Adrenal gland (tissue), 12 donors: Measurements from ENCODE around the gene PSMD14. TPM values are rescaled to one million over a fixed set of nuclear protein-coding genes. Genes with fewer than 3 reads are reported as not detected.

Experiments used
- DNase-seq, 7 donors: peaks; one replicate each; pipeline ENCODE4 v3.0.0-alpha.2; 2019 to 2020
- H3K27ac ChIP-seq, 5 donors: fragments of 200-600 bp; sonication (generic) in 4 of 5; 1 replicate in 3 of 5; 2 replicates in 2 of 5; pipeline versions ENCODE4 v1.5.1 to v1.8.0; 2016 to 2020; ENCODE audit warnings: mild to moderate bottlenecking in 1 of 5
- H3K27me3 ChIP-seq: fragments of 200-600 bp; 2 replicates; pipeline ENCODE4 v1.8.0; 2021
- H3K36me3 ChIP-seq, 2 donors: fragments of 200-600 bp; replicated peaks in 1 of 2; 1 replicate in 1 of 2; 2 replicates in 1 of 2; pipeline versions ENCODE4 v1.5.1 to v1.8.0; 2018 to 2022
- H3K4me1 ChIP-seq, 2 donors: fragments of 200-600 bp; replicated peaks in 1 of 2; 1 replicate in 1 of 2; 2 replicates in 1 of 2; pipeline versions ENCODE4 v1.5.1 to v1.8.0; 2018 to 2021
- H3K4me3 ChIP-seq, 4 donors: fragments of 200-600 bp; sonication (generic) in 3 of 4; one replicate each; pipeline ENCODE4 v1.5.1; 2016 to 2018
- H3K9me3 ChIP-seq, 3 donors: fragments of 200-600 bp; sonication (generic) in 1 of 3; replicated peaks in 1 of 3; 1 replicate in 2 of 3; 2 replicates in 1 of 3; pipeline versions ENCODE4 v1.5.1 to v1.8.0; 2016 to 2021
- POLR2A ChIP-seq, 2 donors: fragments of 450-650 bp; IDR thresholded peaks; one replicate each; pipeline ENCODE4 v1.6.1; 2017; ENCODE audit warnings: antibody characterized with exemption in 2 of 2, mild to moderate bottlenecking in 2 of 2, moderate library complexity in 1 of 2
- WGBS, 4 donors: extraction: QIAGEN DNeasy Blood & Tissue Kit in 2 of 4; methylation state at CpG; one replicate each; pipeline versions ENCODE4 v1.1.5 to v1.1.7; 2013 to 2017; 5-methylcytosine and 5-hydroxymethylcytosine counted together
- intact Hi-C, 2 donors: fragments of 100-400 bp; cut with DNase I; formaldehyde crosslinking; loops; one replicate each; pipeline versions ENCODE4 v1.14.1 to v1.15.0; 2022 to 2023
- polyA plus RNA-seq, 3 donors: library from polyadenylated mRNA; stranded (reverse); fragments of 200-250 nt in 2 of 3; fragments of 350-450 nt in 1 of 3; fragmentation: Illumina TruSeq in 1 of 3; extraction: RNeasy Lipid Tissue Mini Kit (QIAGEN cat#74804) in 1 of 3; gene quantifications; one replicate each; pipeline ENCODE4 v1.2.3, GENCODE V29; 2013 to 2014
- total RNA-seq, 9 donors: library from RNA; depleted of rRNA in 4 of 9; stranded (reverse); fragments of >200 nt in 4 of 9; fragments of 120-200 nt in 1 of 9; fragmentation: NEBNext Ultra II Directional in 1 of 9; extraction: Animal tissue kit (Norgen Biotek cat#: 25700) in 1 of 9; gene quantifications; one replicate each; pipeline versions ENCODE4 v1.1.0 to v1.2.4, GENCODE V29; 2013 to 2023
- TF ChIP-seq, protein P1 (sequence below), 6 experiments: fragments of 450-650 bp in 4 of 6; fragments of 200-600 bp in 2 of 6; sonication (generic) in 1 of 6; IDR thresholded peaks; 1 replicate in 5 of 6; 2 replicates in 1 of 6; pipeline versions ENCODE4 v1.5.1 to v1.8.0; 2016 to 2021; ENCODE audit warnings: antibody characterized with exemption in 6 of 6, mild to moderate bottlenecking in 2 of 6, moderate library complexity in 1 of 6
- donor health status: healthy with polysubstance abuse.
- donor health status: Bipolar disorder and iron deficiency.
- donor health status: DM: yes; HTN: yes; CAD: no.
- donor health status: DM: no; HTN: no; CAD: no.
- donor health status: DM: no; HTN: no; CAD: no.
- donor health status: DM: yes; HTN: yes; CAD: no.

Gene PSMD14
- total and polyA plus RNA-seq, 12 donors = 19.8 to 182 (median 50.2) TPM

DNA sequence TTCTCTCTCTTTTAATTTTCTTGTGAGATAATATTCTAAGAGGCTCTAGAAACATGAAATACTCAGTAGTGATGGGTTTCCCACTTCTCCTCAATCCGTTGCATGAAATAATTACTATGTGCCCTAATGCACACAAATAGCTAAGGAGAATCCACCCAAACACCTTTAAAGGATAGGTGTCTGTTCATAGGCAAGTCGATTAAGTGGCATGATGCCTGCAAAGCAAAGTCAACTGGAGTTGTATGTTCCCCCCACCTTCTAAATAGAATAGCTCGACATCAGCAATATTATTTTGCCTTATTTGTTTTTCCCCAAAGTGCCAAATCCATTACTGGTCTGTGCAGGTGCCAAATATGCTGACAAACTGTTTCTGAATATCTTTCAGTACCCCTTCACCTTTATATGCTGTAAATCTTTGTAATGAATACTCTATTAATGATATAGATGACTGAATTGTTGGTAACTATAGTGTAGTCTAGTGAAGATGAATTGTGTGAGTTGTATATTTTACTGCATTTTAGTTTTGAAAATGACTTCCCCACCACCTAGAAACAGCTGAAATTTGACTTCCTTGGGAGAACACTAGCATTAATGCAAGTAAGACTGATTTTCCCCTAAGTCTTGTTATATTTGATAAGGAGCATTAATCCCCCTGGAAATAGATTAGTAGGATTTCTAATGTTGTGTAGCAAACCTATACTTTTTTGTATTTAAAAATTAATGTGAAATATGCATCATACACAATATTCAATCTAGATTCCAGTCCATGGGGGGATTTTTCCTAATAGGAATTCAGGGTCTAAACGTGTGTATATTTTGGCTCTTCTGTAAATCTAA is 116.9 kb downstream of the PSMD14 start:
- no peak for TF ChIP-seq POLR2A (IDR thresholded peaks at IDR 0.05)
- TF ChIP-seq, protein P1, sequence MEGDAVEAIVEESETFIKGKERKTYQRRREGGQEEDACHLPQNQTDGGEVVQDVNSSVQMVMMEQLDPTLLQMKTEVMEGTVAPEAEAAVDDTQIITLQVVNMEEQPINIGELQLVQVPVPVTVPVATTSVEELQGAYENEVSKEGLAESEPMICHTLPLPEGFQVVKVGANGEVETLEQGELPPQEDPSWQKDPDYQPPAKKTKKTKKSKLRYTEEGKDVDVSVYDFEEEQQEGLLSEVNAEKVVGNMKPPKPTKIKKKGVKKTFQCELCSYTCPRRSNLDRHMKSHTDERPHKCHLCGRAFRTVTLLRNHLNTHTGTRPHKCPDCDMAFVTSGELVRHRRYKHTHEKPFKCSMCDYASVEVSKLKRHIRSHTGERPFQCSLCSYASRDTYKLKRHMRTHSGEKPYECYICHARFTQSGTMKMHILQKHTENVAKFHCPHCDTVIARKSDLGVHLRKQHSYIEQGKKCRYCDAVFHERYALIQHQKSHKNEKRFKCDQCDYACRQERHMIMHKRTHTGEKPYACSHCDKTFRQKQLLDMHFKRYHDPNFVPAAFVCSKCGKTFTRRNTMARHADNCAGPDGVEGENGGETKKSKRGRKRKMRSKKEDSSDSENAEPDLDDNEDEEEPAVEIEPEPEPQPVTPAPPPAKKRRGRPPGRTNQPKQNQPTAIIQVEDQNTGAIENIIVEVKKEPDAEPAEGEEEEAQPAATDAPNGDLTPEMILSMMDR (IDR thresholded peaks at IDR 0.05) = no peak
- 27 to 29% (median 28%) methylated on average over 4 of the region's 4 CpGs for WGBS, 4 donors
- no peak for DNase-seq
- H3K36me3 ChIP-seq = no peaks in the 10 kb centered on the region
- H3K27me3 ChIP-seq = peaks cover 99% of the 10 kb centered on the region
- peaks cover 3 to 11% of the 10 kb centered on the region in 2 donors for H3K4me1 ChIP-seq
- intact Hi-C loops = no loop called here
- H3K4me3 ChIP-seq = no peak overlapping the region
- no peak overlapping the region for H3K27ac ChIP-seq
- no peaks in the 10 kb centered on the region for H3K9me3 ChIP-seq

DNA sequence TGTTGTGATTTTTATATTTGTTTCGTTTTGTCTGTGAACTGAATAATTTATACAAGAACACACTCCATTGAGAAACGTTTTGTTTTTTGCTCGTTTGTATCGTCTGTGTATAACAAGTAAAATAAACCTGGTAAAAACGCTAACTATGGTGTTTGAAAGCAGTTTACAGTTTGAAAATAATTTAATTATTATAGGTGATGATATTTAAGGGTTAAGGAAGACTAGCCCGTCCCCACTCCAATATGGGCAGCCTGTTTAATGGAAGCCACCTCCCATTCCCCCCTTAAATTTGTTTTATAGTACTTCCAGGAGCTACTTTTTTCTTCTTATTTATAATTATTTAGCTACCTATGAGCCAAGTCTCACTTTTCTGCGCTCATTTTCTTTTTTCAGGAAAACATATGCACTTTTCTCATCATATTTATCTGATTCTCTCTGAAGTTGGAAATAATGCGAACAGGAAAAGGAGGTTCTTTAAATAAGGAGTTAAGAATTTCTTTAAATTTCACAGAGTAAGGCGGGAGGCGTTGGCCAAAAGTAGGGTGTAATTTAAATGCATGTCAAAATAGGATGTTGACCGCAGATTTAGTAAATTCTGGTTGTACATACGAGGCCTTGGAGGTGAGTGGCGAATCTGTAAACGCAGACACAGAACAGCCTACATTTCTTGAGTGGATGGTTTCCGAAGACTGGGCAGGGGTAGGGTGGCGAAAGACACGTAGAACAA is 117.7 kb downstream of the PSMD14 start:
- H3K27ac ChIP-seq = no peak overlapping the region
- H3K4me1 ChIP-seq = peaks cover 3 to 11% of the 10 kb centered on the region in 2 donors
- H3K4me3 ChIP-seq = no peak overlapping the region
- intact Hi-C loops = no loop called here
- TF ChIP-seq, protein P1 (IDR thresholded peaks at IDR 0.05) = no peak
- no peak for TF ChIP-seq POLR2A (IDR thresholded peaks at IDR 0.05)
- WGBS, 4 donors = 28 to 36% (median 31%) methylated on average over 17 of the region's 17 CpGs
- H3K9me3 ChIP-seq = no peaks in the 10 kb centered on the region
- no peaks in the 10 kb centered on the region for H3K36me3 ChIP-seq
- H3K27me3 ChIP-seq = peaks cover 99% of the 10 kb centered on the region
- DNase-seq = no peak

DNA sequence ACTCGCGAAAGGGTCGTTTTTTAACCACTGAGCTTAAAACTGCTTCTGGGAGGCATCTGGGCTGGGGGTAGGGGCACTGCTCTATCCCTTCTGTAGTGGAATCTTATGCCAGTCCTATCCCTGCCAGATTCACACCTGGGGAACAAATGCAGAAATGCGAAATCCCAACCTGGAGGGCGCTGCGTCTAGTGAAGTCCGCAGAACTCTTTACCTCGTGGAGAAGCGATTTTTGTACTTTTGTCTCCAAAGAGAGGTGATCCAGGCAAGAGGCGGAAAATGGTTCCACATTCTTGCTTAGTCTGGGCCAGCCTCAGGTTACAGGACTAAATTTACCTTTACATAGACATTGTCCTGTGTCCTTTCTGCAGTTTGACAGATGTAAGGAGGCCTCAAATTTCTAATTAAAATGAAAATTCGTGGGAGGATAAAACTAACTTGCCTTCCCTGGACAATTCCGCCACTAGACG is 118.3 kb downstream of the PSMD14 start:
- Histone ChIP-seq H3K4me3 (no peak overlapping the region), H3K4me1 (peaks cover 3 to 11% of the 10 kb centered on the region in 2 donors), H3K27ac (no peak overlapping the region), H3K27me3 (peaks cover 98% of the 10 kb centered on the region), H3K36me3 (no peaks in the 10 kb centered on the region), H3K9me3 (no peaks in the 10 kb centered on the region)
- TF ChIP-seq POLR2A (IDR thresholded peaks at IDR 0.05) = no peak
- TF ChIP-seq, protein P1 (IDR thresholded peaks at IDR 0.05) = peak in 1 of 6 experiments; percentile 15
- intact Hi-C loops = no loop called here
- DNase-seq = no peak
- WGBS, 4 donors = 19 to 23% (median 20%) methylated on average over 13 of the region's 13 CpGs

DNA sequence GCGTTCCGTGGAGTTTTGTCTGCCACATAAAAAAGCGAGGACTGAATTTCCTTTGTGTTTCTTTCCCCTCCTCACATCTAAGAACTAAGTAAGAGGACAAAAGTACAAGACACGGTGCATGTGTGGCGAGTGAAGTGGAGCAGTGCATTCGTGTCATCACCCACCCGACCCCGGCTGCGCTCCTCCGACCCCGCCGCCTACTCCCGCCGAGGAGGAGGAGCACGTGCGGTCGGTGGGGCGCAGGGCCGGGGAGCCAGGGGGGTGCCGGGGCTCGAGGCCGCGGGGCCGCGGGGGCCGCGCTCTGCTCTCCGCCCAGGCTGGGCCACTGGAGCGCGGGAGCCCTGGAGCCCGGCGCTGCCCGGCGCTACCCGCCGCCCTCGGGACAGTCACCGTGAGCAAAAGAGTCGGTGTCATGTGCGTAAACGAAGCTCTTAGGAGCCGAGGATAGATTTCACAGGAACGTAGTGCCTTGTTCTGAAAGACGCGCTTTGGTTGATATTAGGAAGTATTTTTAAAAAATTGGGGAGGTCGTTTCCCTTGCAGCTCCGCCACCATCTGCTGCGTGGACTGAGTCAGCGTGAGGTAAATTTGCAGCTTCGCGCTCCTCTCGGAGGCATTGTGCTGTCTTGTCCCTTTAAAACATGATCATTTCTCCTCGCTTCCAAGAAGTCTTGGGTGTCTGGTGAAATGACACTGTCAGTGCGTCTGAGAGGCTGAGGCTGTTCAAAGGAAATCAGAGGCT is 118.9 kb downstream of the PSMD14 start:
- Histone ChIP-seq H3K4me1 (peaks cover 3 to 11% of the 10 kb centered on the region in 2 donors), H3K9me3 (no peaks in the 10 kb centered on the region), H3K27me3 (peaks cover 92% of the 10 kb centered on the region), H3K36me3 (no peaks in the 10 kb centered on the region), H3K4me3 (peak overlapping the region in 1 of 4 donors; percentile 7), H3K27ac (no peak overlapping the region)
- no peak for TF ChIP-seq POLR2A (IDR thresholded peaks at IDR 0.05)
- TF ChIP-seq, protein P1 (IDR thresholded peaks at IDR 0.05) = no peak
- WGBS, 4 donors = 8 to 13% (median 9%) methylated on average over 32 to 54 of the region's 54 CpGs
- DNase-seq = no peak
- intact Hi-C loops = no loop called here
